CD4-positive, alpha-beta T cell treated with Interleukin-12 subunit alpha and Interleukin-12 subunit beta, for 1 hour (primary cell): Measurements from ENCODE around the gene POMT2.
"Not testable (repeated sequence)": the region's sequence is repeated elsewhere in the genome, so short reads cannot be mapped to it uniquely, and the experiment has no call there.

Experiments
- DNase-seq: peaks from one replicate; pipeline ENCODE4 v3.0.0-alpha.2; 2020

Gene POMT2

DNA sequence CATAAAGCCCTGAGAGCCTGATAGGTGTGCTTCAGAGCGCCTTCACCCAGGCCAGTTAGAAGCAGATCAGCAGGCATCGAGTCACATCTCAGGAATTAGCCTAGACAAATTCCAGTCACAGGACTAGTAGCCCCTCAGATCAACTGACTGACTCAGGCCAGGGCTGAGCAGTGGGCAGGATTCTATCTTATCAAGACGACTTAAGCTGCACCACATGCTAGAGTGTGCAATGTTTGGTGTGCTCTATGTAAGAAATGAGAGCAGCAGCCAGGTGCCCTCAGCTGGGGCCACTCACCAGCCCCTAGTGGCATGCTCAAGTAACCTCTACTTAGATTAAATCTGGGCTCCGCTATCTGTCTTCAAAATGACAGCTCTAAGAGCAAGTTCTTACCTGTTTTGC is 30.0 kb downstream of the POMT2 start:
- DNase-seq = no peak

DNA sequence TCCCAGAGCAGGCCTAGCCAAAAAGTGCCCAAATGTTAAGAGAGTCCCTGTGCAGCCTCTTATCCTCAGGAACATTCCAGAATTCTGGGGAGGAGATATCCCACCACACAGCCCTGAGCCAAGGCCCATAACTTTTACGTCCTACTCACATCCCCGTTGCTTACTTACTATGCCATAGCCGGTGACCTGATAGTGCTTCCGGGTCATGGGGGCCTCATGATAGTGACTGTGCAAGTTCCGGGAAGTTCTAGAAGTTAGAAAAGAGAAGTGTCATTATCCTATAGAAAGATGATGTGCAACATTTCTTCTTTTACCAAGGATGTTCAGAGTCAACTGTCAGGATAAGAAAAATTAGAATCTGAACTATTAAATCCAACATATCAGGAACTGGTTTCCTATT is 34.1 kb downstream of the POMT2 start:
- DNase-seq = no peak

DNA sequence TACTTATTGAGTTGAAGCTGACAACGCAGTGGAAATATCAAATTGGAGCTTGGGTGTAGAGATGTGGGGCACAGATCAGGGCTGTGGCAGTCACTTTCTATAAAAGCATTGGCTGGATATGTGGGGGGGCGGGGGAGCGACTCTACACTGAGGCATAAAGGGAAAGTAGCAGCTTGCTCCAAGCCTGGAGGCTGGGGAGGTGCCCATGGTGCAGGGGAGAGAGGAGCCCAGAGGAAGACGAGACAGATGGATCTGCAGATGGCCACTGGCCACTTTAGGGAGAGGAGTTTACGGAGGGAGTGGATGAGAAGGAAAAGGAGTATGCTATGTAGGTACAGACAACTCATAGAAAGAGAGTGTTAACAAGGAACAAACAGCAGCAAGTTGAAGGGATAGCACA is 36.2 kb downstream of the POMT2 start:
- no peak for DNase-seq

DNA sequence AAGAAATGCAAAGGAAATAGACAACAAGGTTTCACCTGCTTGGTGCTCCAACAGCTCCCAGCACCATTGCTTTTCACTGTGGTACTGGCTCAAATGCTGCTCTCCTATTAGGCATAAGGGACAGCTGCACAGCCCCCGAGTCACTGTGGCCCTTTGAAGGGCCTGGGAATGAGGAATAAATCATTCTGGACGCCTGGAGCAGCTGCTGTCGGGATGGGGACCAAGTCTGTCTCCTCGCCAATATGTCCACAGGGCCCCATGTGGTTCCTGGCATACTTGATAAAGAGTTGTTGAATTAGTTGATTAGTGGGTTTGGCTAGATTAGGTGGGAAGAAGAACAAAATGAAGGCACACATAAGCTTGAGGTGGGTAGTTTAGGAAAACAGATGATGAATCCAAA is 36.6 kb downstream of the POMT2 start:
- DNase-seq = no peak

DNA sequence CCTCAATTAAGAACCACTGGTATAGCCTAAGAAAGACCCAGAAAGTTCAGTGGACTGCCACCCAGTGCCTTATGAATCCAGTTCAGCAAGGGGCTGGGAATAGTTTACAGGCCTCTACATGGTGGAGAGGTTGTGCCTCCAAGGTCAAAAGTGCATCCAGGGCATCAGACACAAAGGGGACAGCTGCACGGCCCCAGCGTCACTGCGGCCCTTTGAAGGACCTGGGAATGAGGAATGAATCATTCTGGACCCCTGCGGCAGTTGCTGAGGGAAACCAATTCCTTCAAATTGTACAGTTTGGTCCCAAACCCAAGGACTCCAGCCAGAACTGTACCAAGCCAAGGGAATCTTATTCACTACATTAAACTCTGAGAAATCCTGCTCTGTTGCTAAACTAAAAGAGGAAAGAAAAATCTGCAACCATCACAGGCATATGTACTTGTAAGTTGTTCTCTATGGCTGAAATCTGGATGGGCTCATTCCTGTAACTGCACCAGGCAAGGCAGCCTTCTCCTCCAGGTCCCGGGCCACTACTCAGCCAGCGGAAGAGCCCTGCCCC is 38.8 kb downstream of the POMT2 start:
- no peak for DNase-seq

DNA sequence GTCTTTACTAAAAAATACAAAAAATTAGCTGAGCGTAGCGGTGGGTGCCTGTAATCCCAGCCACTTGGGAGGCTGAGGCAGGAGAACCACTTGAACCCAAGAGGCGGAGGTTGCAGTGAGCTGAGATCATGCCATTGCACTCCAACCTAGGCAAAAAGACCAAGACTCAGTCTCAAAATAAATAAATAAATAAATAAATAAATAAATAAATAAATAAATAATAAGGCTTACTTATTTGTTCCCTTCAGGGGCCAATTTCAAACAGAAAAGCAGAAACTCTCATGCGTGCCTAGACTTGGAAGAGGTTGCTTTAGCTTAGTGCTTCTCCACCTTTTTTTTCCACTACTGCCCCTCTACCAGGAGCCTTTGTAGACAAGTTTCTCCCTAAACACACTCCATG is 39.8 kb downstream of the POMT2 start:
- not testable (repeated sequence) for DNase-seq

DNA sequence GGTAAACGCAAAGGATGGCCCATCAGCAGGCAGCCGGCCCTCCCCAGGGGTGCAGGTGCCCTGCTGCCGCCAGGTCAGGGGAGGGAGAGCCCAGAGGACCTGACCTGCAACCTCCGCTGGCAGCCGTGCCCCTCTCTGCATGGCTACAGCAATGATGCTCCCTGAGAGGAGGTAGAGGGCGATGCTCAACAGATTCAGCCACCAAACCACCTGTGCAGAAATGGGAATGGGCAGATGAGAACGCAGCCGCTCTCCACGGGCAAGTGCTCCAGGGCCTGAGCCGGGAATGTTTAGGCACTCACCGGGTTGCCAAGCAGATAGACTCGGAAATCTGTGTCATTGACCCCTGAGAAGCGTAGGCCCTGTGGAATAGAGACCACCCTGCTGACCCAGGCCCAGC is 41.0 kb downstream of the POMT2 start:
- no peak for DNase-seq

DNA sequence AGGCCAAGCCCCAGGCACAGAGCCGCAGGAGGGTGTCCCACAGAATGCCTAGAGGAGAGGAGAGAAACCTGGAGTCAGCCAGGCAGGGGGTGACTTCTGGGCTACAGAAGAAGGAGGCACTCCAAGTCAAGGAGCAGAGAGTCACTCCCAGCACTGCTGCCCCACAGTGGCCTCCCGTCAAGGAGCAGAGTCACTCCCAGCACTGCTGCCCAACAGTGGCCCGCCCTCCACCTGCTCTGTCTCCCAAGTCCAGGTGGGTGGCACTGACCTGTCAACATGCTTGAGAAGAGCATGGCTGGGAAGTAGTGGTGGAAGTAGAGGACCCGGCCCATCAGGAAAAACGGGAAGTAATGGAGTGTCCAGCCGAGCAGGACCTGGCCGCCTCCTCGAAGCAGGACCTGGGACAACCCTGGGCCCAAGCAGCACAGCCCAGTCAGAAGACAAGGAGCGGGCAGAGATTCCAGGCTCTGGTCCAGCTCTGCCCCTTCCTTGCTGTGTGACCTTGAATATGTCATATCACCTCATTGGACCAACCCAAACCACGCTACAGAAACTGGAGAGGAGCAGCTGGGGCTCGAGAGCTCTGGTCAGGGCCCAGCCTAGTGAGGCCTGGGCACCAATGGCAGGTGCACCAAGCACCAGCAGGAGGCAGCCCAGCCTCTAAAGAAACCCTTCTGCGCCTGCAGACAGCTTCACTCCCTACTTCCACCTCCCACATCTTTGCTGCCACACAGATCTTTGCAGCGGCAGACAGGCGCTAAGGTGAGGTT is 42.0 kb downstream of the POMT2 start:
- DNase-seq = no peak

DNA sequence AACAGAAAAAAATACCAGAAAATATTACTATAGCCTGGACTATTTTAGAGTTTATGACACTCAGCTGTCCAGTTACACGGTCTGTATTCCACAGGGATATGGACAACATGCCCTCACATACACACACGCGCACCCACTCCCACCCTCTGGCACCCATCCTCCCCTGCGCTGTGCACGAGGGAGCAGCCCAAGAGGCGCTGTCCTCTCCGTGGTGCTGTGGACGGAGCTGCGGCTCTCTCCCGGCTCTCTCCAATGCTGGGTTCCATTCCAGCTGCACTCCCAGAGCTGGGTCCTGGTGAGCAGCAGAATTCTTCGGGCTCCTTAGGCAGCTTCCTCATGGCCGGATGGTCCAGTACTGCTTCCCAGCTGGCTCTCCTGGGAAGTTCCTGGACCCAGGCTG is 43.7 kb downstream of the POMT2 start:
- DNase-seq = no peak

DNA sequence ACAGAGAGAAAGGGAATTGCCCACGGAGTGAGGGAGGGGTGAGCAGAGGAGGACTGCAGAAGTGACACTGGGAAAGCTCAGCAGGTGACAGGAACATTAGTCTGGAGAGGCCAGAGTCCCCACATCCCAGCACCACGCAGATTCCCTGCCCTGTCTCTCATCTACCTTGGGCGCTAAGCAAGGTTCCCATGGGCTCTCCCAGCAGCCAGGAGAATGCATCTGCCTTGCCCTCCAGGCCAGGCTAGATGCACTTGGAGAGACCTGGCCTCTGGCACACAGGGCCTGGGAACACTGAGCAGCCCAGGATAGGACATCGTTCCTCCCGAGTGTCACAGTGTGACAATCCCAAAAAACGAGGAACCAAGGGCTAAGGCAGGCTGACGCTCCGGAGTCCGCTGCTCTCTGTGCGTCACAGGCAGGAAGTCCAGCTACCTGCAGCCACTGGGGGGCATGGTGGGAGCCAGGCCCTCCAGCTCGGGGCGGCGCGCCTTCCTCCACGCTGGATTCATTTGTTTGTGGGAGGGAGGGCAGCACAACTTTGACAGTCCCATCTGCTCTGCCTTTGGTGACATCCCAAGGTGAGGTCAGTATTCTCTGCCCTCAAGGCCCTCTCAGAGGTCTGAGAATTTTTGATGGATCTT is 44.3 kb downstream of the POMT2 start:
- no peak for DNase-seq

DNA sequence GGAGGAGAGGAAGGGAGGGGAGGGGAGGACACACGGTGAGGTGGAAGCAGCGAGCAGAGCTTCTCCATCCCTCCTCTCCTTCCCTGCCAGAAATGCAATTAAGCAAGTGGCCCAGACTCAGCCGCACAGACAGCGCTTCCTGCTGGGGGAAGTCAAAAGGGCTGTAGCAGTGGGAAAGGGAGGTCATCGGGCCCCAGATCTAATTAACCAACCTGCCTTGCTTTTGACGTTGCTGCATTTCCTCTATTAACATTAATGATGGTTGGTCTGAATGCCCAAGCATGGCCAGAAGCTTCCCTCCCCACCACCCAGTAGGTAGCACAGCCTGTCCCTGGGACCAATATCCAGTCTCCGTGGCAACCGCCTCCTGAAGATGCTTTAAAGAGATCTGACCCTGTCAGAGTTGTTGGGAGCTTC is 45.1 kb downstream of the POMT2 start:
- DNase-seq = no peak

DNA sequence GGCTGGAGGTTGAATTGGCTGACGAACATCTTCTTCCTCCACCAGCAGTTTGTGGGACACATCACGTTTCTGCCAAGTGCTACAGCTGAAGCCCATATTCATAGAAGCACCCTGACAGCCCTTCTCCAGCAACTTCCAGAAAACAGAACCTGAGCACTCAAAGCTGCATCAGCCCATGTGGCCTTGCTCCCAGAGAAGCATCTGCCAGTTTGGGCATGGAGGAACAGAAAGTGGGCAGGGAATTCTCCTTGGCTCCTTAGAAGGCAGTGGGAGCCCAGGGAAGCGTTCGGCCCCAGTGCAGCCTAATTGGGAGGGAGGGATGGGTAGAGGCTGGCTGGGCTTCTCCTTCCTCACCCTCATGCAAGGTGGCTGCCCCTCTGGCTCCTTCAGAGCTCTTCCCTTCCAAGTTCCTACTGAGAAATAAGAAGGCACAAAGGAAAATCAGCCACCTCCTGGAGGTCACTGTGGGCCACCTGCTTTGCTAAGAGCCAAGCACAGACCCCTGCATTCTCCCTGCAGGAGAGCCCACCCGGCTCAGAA is 45.6 kb downstream of the POMT2 start:
- DNase-seq = no peak

DNA sequence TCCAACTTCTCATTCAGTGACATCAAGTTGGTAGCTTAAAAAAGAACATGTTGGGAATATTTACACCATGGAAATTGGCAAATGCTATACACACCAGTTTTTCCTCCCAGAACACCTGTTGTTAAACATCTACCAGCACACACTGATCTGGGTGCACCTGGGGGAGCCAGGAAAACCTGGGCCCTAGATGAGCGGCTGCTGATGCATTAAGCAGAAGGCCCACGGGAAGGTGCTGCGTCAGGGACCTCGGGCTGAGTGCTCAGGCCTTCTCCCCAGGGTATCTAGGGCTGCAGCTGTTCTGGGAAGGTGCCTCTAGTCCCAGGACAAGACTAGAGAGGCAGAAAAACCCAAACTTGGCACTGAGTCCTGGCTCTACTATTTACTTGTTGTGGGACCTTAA is 46.9 kb downstream of the POMT2 start:
- DNase-seq = no peak

DNA sequence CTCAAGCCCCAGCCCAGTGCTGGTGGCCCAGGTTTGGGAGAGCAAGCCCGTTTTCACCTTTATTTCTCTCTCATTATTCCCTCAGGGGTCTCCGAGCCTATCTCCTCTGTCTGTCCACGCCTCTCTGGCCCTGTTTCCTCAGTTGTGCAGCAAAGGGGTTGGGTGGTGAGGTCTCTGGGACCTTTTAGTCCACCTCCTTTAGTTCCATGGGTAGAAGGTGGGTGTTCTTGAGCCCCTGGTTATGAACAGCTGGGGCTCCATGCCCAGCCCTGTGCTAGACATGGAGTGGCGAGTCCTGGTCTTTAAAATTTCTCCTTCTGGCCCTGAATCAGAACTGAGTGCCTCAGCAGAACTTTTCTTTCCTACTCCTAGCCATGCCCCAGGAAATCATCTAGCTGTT is 48.4 kb downstream of the POMT2 start:
- DNase-seq = no peak

DNA sequence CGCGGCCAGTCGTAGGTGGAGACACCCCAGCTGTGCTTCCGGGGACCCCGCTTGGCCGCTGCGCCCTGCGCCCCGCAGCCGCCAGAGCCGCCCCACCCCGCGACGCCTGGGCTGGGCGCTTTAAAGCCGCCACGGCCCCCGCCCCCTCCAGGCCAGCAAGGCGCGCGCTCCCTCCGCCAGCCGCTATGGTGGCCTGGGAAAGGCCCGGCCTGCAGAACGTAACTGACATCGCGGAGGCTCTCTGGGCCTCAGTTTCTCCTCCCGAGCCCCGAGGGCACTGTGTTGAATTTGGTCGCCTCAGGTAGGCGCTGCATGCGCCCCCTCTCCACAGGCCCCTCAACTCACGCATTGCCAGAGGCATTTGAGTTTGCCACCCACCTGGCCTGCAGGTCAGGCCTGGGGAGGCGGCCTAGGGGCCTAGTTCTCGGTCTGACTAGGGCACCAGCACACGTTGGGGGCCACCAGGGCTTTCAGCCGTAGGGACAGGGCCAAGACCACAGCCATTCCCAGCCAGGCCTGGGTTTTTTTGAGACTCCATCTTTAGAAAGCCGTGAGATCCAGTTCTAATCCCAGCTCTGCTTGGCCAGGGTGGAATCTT is 49.5 kb downstream of the POMT2 start, which contains the start of gene NGB:
Gene NGB, minus strand, starts transcription at position 94 of the 598 bp plus-strand sequence. CDS start 269 bp downstream, outside the sequence.
- no peak for DNase-seq

DNA sequence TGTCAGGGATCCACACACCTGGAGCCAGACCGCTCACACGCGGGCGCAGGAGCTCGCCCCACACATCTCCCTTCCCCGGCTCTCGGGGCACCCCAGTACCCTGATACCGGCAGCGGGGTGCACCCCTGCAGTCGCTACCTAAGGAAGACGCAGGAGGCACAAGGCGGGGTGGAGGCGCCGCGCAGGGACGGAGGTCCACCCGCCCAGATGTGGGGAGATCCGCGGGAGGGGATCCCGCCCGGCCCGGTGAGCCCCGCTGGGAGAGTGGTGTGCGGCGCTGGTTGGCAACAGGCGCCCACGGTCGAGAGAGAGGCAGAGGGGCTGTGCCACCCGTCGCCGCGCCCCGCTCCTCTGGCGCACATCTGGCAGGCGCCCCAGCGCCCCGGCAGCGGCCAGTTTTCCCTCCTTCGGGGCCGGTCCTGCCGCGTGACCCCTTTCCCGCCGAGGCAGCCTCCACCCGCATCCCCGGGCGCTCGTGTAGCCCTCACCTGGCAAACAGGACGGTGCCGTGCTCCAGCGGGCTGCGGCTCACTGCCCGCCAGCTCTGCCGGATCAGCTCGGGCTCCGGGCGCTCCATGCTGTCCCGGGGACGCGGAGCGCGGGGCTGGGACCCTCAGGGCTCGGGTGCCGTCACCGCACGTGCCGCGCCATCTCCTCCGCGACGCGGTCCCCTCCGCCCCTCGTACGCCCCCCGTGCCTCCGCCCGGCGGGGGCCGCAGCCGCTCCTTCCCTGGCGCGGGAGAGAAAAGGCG is 50.1 kb downstream of the POMT2 start:
- no peak for DNase-seq

DNA sequence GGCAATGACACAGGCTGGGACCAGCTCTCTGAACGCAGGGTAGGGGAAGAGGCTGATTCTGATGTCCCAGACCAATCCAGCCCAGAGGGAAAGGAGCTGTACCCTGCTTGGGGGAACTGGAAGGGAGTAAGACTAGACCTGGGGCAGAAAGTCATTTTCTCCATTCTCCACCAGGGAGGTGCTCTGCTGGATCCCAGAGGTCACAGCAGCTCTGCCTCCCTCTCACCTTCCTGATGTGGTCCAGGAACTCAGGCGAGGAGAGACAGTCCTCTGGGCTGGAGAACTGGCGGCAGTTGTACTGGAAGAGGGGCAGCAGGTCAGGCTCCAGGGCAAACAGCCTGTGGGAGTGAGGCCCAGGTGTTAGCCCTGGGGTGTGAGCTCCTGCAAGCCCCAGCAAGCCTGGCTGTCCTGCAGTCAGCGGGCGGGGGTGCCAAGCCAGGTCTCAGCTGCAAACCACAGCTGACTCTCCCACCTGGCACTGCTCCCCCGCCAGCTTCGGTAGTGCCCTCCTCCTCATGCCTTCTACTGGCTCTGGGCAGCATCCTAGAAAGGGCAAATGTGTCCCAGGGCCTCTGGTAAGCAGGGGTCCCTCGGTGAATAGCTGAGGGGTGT is 51.6 kb downstream of the POMT2 start:
- no peak for DNase-seq

DNA sequence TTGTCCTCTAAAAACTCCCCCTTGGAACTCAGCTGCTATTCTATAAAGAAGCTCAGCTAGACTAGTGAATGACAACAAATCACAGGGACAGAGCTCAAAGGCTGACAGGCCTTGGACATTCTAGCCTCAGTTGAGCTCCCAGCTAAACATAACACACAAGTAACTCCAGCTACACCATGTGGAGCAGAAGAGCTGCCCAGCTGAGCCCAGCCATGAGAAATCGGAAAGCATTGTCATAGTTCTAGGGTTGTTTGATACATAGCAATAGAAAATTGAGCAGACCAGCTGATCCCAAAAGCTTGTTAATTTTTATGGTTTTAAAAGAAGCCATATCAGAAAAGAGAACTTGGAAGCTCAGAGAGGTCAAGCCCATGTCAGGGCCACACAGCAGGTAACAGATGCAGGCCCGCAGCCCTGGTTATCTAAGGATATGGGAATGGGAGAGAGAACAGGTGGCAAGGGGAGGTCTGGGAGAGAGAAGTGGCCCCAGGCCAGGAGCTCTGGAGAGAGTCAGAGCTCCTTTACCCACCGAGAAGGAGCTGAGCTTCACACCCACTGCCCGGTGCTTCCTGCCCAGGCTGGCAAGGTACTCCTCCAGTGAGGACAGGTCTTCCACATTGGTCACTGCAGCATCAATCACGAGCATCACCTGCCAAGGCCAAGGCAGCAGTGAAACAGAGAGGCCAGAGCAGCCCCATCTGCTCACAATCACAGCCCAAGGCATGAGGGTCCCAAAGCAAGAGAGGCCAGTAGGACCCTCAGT is 52.6 kb downstream of the POMT2 start:
- no peak for DNase-seq

DNA sequence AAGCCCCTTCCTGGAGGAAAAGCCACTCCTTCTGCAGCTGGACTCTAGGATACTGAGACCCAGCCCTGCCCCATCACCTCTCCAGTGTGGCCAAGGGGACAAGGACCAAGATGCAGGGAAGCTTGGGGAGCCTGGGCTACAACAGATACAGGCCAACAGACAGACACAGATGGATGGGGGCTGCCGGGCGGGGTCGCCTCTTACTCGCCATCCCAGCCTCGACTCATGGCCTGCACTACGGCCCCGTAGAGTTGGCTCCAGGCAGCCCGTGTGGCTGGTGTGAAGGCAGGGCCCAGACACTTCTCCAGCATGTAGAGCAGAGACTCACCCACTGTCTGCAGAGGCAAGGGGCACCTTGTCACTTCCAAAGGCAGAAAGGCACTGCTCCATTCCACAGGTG is 54.3 kb downstream of the POMT2 start:
- no peak for DNase-seq

DNA sequence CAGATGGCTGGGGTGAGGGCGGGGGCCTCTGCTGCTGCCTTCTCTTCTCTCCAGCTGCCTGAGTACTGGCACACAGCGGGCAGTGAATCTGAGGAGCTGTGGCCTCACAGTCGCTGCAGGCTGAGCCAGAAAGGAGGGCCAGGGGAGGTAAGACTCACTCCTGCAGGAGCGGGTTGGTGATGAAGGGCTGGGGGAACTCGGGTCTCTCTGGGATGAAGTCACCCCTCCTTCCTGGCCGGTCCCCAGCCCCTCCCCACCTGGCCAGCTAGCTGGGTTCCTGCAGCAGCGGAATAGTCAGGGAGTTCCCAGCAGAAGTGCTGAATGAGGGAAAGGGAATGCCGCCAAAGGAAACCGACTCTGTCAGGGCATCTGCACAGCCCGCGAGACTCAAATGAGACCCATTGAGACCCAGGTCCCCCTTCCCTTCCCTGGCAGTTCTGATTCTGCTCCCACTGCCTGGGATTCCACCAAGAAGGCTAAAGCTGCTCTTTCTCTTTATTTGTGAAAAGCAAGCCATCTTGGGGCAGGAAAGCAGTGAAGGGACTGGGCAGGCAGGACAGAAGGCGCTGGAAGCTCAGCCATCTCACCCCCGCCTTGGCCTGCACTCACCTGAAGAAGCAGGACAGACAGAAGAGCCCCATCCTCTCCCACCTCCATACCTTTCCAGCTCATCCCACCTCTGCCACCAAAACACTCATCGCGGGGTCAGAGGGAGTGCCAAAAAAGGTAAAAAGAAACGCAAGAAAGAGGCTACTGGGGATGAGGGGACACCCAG is 54.9 kb downstream of the POMT2 start:
- DNase-seq = no peak

DNA sequence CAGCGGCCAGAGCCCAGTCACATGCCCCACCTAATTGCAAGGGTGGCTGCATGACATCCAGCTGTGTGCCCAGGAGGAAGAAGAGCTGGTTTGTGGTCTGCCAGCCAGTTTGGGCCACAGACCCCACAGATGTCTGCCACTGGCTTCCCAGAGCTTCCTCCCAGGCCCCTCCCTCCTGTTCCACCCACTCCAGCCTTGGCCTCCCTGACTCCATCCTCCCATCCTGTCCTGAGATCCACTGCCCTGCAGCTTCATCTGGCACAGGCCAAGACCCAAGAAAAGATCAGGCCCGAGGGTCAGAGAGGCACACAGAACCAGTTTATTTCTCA is 55.5 kb downstream of the POMT2 start:
- DNase-seq = no peak
